HepG2 (cell line): ENCODE results near the gene ADI1. TPM values are rescaled to one million over a fixed set of nuclear protein-coding genes. Genes with fewer than 3 reads are reported as not detected.

Experiments used
- ARID4A ChIP-seq: sonication (generic); formaldehyde crosslinking; IDR thresholded peaks from 2 replicates; pipeline ENCODE4 v1.5.0; 2020; ENCODE audit warnings: mild to moderate bottlenecking, missing genetic modification reagents, borderline replicate concordance
- BRD4 ChIP-seq: sonication (generic); formaldehyde crosslinking; IDR thresholded peaks from 2 replicates; pipeline ENCODE4 v1.4.0; 2020; ENCODE audit warnings: missing genetic modification reagents
- CHCHD3 ChIP-seq: sonication (generic); formaldehyde crosslinking; IDR thresholded peaks from 2 replicates; pipeline ENCODE4 v1.8.0; 2022; ENCODE audit warnings: mild to moderate bottlenecking, missing genetic modification reagents, moderate library complexity
- CTCF ChIP-seq: sonication (generic); formaldehyde crosslinking; IDR thresholded peaks from 2 replicates; pipeline ENCODE4 v1.5.0; 2020; ENCODE audit warnings: mild to moderate bottlenecking, missing genetic modification reagents, moderate library complexity
- FOXO4 ChIP-seq: sonication (generic); formaldehyde crosslinking; conservative IDR thresholded peaks from 2 replicates; pipeline ENCODE4 v1.8.1; 2023; ENCODE audit warnings: missing genetic modification reagents
- HMG20A ChIP-seq: IDR thresholded peaks from 2 replicates; pipeline ENCODE4 v1.6.1; 2016; ENCODE audit warnings: borderline replicate concordance
- KIAA2018 ChIP-seq: sonication (generic); formaldehyde crosslinking; IDR thresholded peaks from 2 replicates; pipeline ENCODE4 v1.5.0; 2020; ENCODE audit warnings: mild to moderate bottlenecking, missing genetic modification reagents, borderline replicate concordance
- MEF2D ChIP-seq: sonication (generic); formaldehyde crosslinking; IDR thresholded peaks from 2 replicates; pipeline ENCODE4 v1.5.1; 2020; ENCODE audit warnings: mild to moderate bottlenecking, missing genetic modification reagents
- SMARCC2 ChIP-seq: fragments of 450-650 bp; IDR thresholded peaks from 2 replicates; pipeline ENCODE4 v1.6.1; 2017; ENCODE audit warnings: antibody characterized with exemption, mild to moderate bottlenecking
- U2AF1 ChIP-seq: fragments of 200-400 bp; formaldehyde crosslinking; optimal IDR thresholded peaks from 2 replicates; pipeline ENCODE3; 2017; ENCODE audit warnings: mild to moderate bottlenecking, low read depth, low read length
- ZBTB42 ChIP-seq: sonication (generic); formaldehyde crosslinking; IDR thresholded peaks from 2 replicates; pipeline ENCODE4 v1.5.0; 2020; ENCODE audit warnings: mild to moderate bottlenecking, missing genetic modification reagents
- ZNF441 ChIP-seq: sonication (generic); formaldehyde crosslinking; IDR thresholded peaks from 2 replicates; pipeline ENCODE4 v1.7.0; 2021; ENCODE audit warnings: missing genetic modification reagents, borderline replicate concordance
- ZNF589 ChIP-seq: sonication (generic); formaldehyde crosslinking; conservative IDR thresholded peaks from 2 replicates; pipeline ENCODE4 v1.8.0; 2022; ENCODE audit warnings: mild to moderate bottlenecking, moderate library complexity, missing genetic modification reagents
- ZSCAN31 ChIP-seq: sonication (generic); formaldehyde crosslinking; IDR thresholded peaks from 2 replicates; pipeline ENCODE4 v1.5.0; 2020; ENCODE audit warnings: low read depth, mild to moderate bottlenecking, missing genetic modification reagents
- polyA plus RNA-seq, 8 experiments: library from polyadenylated mRNA; depleted of rRNA in 3 of 8; stranded (reverse) in 7 of 8; unstranded in 1 of 8; fragments of >200 nt; fragmentation: Illumina TruSeq in 4 of 8; extraction: Trizol in 4 of 8; gene quantifications; 2 replicates each; pipeline versions ENCODE4 v1.2.1 to v1.2.3, GENCODE V29; 2011 to 2016; ENCODE audit warnings: low read depth in 4 of 8, missing spikeins in 1 of 8, mixed read lengths in 1 of 8; ENCODE audit not compliant: insufficient read depth in 1 of 8
- total RNA-seq, 5 experiments: library from RNA; depleted of rRNA; stranded (reverse); fragments of >200 nt; fragmentation: Illumina TruSeq; extraction: Trizol; gene quantifications; 2 replicates each; pipeline ENCODE4 v1.2.3, GENCODE V29; 2016; ENCODE audit warnings: low read depth in 1 of 5

ADI1 gene
- total and polyA plus RNA-seq, 2 of the 13 experiments (the other 11 are each of a cell fraction or from before 2014, with no cell fraction given), result 28.7 to 123 TPM

- TF ChIP-seq KIAA2018 (CRISPR knock-in tag) (no peak), BRD4 (no peak), ZSCAN31 (no peak), U2AF1 (no peak), MEF2D (CRISPR knock-in tag) (no peak), FOXO4 (CRISPR knock-in tag) (no peak), ZBTB42 (no peak), ARID4A (CRISPR knock-in tag) (peak; percentile 69; the same call in 1 of the 2 replicates), ZNF441 (no peak), CHCHD3 (no peak), SMARCC2 (no peak), ZNF589 (CRISPR knock-in tag) (0 out of 2 replicates have a peak, but pooled peaks have one; percentile 57), CTCF (CRISPR knock-in tag) (no peak), HMG20A (CRISPR knock-in tag) (no peak)
These were observed 1.3 kb downstream of the ADI1 start (continued) for GRCh38 chr2:3517948-3518495.
